ENCODE data around the gene FDX1.

Gene FDX1

DNA sequence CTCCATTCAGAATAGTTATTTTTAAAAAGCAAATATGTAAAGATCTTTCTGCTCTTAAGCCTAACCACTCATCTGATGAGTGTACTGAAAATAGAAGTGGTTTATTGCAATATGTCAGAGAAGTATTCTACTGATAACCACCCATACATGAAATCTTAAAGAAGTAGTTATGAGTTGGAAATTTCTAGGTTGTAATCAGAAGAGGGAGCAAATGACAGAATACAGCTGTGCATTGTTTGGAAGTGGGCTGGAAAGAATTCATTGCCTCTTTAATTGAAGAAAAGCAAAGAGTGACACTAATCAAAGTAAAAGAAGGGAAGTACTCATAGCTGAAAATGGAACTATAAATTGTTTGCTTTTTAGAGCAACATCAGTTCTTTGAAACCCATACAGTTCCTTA is 39.4 kb downstream of the FDX1 start:
- Histone ChIP-seq H3K36me3 (ENCODE audit: insufficient read depth, low read length) (no peaks in the 10 kb centered on the region), H3K9me3 (ENCODE audit: control insufficient read depth, insufficient read depth, low read length) (no peaks in the 10 kb centered on the region), H3K4me1 (ENCODE audit: insufficient read depth, low read length) (peaks cover 9% of the 10 kb centered on the region), H3K9ac (ENCODE audit: low read depth, low read length) (no peak overlapping the region)

DNA sequence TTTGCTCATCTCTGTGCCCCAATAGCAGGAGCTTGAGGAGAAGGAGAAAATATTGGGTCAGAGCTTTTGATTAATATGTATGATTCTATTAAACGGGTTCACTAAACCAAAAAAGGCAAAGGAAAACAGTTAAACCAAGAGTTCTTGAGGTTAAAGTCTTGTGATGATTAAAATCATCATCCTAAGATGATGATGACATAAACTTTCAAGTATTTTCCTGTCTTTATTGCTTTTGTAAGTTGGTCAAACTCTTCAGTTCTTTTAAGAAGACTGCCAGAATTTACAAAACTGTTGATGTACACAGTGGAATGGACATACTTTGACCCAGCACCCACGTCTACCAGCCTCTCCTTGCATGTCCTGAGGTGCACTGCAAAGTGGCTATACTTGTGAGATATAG is 41.0 kb downstream of the FDX1 start:
- Histone ChIP-seq H3K4me1 (ENCODE audit: insufficient read depth, low read length) (peaks cover 14% of the 10 kb centered on the region), H3K9ac (ENCODE audit: low read depth, low read length) (no peak overlapping the region), H3K36me3 (ENCODE audit: insufficient read depth, low read length) (no peaks in the 10 kb centered on the region), H3K9me3 (ENCODE audit: control insufficient read depth, insufficient read depth, low read length) (no peaks in the 10 kb centered on the region)

DNA sequence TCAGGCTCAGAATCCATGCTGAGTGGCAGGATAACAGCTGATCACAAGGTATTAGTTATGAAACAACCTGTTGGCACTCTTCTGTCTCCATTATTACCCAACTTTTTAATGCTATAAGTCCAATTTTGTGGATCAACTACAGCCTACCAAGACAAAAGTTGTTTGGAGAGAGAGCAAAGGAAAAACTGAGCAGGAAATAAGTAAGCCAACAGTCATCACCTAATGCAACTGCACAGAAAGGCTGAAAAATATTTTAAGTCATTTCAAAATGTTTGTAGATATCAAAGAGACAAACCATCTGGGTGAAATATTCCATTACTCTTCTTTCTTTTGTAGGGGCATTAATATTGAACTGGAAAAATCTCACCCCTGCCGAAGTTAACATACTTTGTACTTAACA is 41.6 kb downstream of the FDX1 start:
- no peaks in the 10 kb centered on the region for H3K36me3 ChIP-seq (ENCODE audit: insufficient read depth, low read length)
- H3K4me1 ChIP-seq (ENCODE audit: insufficient read depth, low read length), result peaks cover 14% of the 10 kb centered on the region
- H3K9ac ChIP-seq (ENCODE audit: low read depth, low read length), result no peak overlapping the region
- no peaks in the 10 kb centered on the region for H3K9me3 ChIP-seq (ENCODE audit: control insufficient read depth, insufficient read depth, low read length)

DNA sequence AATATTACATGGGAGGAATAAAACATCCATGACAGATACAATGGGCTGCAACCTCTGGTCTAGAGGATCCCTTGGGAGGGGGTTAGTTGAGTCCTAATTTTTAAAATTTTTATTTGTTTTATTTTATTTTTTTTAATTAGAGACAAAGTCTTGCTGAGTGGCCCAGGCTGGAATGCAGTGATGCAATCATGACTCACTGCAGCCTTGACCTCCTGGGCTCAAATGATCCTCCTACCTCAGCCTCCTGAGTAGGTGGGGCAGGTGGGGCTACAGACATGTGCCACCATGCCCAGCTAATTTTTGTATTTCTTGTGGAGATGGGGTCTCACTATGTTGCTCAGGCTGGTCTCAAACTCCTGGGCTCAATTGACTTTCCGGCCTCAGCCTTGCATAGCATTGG is 43.1 kb downstream of the FDX1 start:
- H3K36me3 ChIP-seq (ENCODE audit: insufficient read depth, low read length), result no peaks in the 10 kb centered on the region
- no peak overlapping the region for H3K9ac ChIP-seq (ENCODE audit: low read depth, low read length)
- H3K9me3 ChIP-seq (ENCODE audit: control insufficient read depth, insufficient read depth, low read length), result no peaks in the 10 kb centered on the region
- peaks cover 14% of the 10 kb centered on the region for H3K4me1 ChIP-seq (ENCODE audit: insufficient read depth, low read length)

DNA sequence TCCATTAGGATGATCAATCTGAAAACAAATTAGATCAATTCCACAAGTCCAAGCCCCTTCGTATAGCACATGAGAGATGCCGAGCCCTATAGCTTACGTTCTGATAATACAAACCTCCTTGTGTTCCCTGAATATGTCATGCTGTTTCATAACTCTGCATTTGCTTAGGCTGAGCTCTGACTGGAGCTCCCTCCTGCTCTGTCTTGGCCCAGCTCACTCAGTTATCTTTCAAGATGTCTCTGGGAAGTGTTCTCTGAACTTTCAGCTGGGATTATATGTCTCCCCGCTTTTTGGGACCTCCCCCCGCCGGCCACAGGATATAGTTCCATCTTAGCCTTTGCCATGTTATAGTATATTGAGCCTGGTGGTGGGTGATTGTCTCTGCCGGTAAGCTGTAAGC is 44.0 kb downstream of the FDX1 start:
- Histone ChIP-seq H3K4me1 (ENCODE audit: insufficient read depth, low read length) (peaks cover 17% of the 10 kb centered on the region), H3K9me3 (ENCODE audit: control insufficient read depth, insufficient read depth, low read length) (no peaks in the 10 kb centered on the region), H3K9ac (ENCODE audit: low read depth, low read length) (no peak overlapping the region), H3K36me3 (ENCODE audit: insufficient read depth, low read length) (no peaks in the 10 kb centered on the region)

DNA sequence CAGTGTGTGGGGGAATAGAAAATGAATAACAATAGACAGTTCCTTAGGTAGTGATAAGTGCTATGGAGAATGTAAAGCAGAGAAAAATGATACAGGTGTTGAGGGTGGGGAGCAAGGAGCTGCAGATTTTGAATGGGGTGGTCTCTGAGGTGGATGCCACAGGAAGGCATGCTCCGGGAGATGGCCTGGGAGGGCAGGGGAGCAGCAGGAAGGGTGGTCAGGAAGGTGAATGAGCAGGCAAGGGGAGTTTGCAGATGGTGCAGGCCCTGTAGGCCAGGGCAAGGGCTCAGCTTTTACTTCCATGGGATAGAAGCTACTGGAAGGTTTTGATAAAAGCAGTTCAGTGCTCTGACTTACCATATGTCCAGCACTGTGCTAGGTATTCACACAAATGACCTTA is 44.8 kb downstream of the FDX1 start:
- no peaks in the 10 kb centered on the region for H3K9me3 ChIP-seq (ENCODE audit: control insufficient read depth, insufficient read depth, low read length)
- no peak overlapping the region for H3K9ac ChIP-seq (ENCODE audit: low read depth, low read length)
- peaks cover 19% of the 10 kb centered on the region for H3K4me1 ChIP-seq (ENCODE audit: insufficient read depth, low read length)
- H3K36me3 ChIP-seq (ENCODE audit: insufficient read depth, low read length), result no peaks in the 10 kb centered on the region

DNA sequence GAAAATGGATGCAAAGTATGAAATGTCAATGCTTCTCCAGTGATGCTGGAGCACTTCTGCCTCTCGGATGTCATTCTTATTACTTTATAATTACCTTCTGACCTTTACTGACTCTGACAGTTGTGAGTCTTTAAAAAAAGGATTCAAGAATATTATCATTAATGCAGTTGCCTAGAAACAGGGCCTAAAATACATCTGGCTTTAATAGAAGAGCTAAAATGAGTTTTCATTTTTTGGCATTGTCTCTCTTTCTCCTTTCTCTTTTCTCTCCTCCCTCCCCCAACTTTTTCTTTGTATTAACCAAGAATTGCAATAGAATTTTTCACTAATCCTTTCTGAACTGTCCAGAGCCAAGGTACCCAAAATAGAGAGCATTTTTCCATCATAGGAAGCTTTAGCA is 45.9 kb downstream of the FDX1 start:
- Histone ChIP-seq H3K36me3 (ENCODE audit: insufficient read depth, low read length) (no peaks in the 10 kb centered on the region), H3K9ac (ENCODE audit: low read depth, low read length) (no peak overlapping the region), H3K9me3 (ENCODE audit: control insufficient read depth, insufficient read depth, low read length) (no peaks in the 10 kb centered on the region), H3K4me1 (ENCODE audit: insufficient read depth, low read length) (peaks cover 19% of the 10 kb centered on the region)

DNA sequence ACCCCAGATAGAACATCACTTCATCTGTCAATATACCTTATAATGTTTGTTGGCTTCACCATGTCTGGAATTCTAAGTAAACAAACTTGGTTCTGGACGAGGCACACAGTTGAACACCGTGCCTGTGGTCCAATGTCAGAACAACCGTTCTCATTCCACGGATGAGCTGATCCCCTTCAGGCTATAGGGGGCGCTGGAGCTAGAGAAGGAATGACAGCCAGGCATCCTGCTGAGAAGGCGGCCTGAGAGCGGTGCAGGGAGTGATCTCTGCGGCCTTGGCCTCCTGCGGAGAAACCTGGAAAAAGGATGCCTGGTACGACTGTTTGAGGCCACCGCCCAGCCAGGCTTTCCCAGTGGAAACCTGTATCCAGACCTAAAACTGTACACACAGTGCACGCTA is 48.7 kb downstream of the FDX1 start:
- Histone ChIP-seq H3K9ac (ENCODE audit: low read depth, low read length) (no peak overlapping the region; the same call in 1 of the 2 replicates), H3K36me3 (ENCODE audit: insufficient read depth, low read length) (no peaks in the 10 kb centered on the region), H3K4me1 (ENCODE audit: insufficient read depth, low read length) (peaks cover 17% of the 10 kb centered on the region), H3K9me3 (ENCODE audit: control insufficient read depth, insufficient read depth, low read length) (no peaks in the 10 kb centered on the region)

DNA sequence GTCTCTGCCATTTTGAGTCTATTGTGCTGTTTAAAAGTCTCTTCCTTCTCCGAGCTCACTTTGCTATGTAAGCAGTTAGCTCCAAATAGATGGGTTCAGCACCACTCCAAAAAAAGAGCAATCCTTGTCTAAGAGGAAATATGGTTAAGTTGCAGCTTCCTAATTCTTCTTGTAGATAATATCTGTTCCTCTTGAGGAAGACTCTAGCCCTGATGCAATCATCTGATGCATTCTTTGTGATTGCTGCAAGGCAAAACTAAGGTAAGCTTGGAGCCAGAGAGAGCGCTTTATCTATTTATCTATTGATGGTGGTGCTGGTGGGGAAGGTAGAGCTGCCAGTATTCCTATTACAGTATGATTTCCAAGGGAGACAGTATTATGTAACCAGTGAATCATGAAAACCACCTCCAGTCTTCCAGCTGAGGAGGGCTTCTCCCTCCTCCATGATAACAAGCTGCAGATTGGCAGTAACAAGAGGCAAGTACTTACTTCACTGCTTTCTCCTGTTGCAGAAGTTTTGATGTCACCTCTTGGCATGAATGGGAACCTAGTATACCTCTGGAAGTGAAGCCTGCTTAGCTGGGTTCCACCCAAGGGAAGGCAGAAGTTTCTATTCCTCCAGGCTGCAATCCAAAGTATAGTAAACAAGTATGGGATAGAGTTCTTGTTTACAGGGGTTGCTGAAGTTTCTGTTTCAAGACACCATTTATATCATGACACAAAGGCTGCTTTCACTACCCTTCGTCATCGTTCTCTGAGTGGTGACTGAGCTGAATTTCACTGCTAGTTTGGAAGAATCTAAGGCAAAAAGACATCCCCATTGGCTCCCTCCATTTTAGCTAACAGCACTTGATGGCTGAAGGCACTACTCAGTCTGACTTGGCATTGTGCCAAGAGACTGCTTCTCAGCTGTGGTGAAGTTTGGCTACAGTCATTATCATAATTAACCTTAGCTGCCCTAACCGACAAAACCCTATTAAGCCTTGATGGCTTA is 49.7 kb downstream of the FDX1 start:
- Histone ChIP-seq H3K36me3 (ENCODE audit: insufficient read depth, low read length) (no peaks in the 10 kb centered on the region), H3K9ac (ENCODE audit: low read depth, low read length) (no peak overlapping the region), H3K9me3 (ENCODE audit: control insufficient read depth, insufficient read depth, low read length) (no peaks in the 10 kb centered on the region), H3K4me1 (ENCODE audit: insufficient read depth, low read length) (peaks cover 7% of the 10 kb centered on the region; the same call in 1 of the 2 replicates)

DNA sequence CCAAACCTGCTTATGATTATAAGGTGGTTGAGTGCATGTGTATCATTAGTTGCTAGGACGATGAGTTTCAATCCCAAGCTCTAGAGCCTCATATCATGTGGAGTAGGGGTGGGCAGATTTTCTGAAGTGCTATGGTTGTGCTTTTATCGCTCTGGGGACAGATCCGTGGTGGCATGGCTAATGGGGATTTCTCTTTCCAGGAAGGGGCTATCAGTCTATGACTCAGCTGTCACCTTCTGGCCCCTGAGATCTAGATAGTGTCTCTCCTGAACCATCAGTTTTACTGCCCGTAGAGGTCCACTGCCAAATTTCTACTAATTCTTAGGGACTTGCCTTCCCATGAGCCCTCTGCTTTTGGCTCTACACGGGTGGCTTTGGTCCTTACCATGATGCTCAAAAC is 51.8 kb downstream of the FDX1 start:
- no peaks in the 10 kb centered on the region for H3K9me3 ChIP-seq (ENCODE audit: control insufficient read depth, insufficient read depth, low read length)
- H3K9ac ChIP-seq (ENCODE audit: low read depth, low read length), result no peak overlapping the region
- H3K36me3 ChIP-seq (ENCODE audit: insufficient read depth, low read length), result no peaks in the 10 kb centered on the region
- H3K4me1 ChIP-seq (ENCODE audit: insufficient read depth, low read length), result peaks cover 5% of the 10 kb centered on the region; the same call in 1 of the 2 replicates

DNA sequence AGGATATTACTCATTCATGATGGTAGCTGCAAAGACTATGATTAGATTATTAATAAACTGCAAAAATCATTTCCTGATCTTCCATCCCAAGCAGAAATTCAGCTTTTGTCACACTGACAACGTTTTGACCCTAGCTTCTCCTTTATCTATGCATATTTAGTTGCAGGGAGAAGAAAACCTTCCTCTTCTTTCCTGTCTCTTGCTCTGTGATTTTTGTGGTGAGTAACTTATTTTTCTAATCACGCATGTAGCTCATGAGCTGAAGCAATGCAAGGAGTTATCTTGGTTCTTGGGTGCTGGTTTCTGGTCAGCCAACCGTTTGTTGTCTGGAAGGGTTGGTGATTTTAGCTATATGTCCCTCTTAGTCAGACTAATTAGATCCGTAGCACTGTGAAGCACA is 56.4 kb downstream of the FDX1 start:
- Histone ChIP-seq H3K9ac (ENCODE audit: low read depth, low read length) (no peak overlapping the region), H3K4me1 (ENCODE audit: insufficient read depth, low read length) (no peaks in the 10 kb centered on the region), H3K9me3 (ENCODE audit: control insufficient read depth, insufficient read depth, low read length) (no peaks in the 10 kb centered on the region), H3K36me3 (ENCODE audit: insufficient read depth, low read length) (no peaks in the 10 kb centered on the region)

DNA sequence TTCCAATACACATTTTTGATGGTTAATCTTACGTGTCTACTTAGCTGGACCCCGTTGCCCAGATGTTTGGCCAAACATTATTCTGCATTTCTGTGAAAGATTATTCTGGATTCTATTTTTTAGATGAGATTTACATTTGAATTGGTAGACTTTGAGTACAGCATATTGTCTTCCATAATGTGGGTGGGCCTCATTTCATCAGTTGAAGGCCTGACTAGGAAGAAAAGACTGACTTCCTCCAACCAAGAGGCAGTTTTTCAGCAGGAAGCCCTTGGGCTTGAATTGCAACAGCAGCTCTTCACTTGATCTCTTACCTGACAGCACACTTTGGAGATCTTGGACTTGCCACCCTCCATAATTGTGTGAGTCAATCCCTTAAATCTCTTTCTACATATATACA is 58.7 kb downstream of the FDX1 start:
- no peaks in the 10 kb centered on the region for H3K36me3 ChIP-seq (ENCODE audit: insufficient read depth, low read length)
- H3K9ac ChIP-seq (ENCODE audit: low read depth, low read length), result no peak overlapping the region
- no peaks in the 10 kb centered on the region for H3K9me3 ChIP-seq (ENCODE audit: control insufficient read depth, insufficient read depth, low read length)
- peaks cover 13% of the 10 kb centered on the region for H3K4me1 ChIP-seq (ENCODE audit: insufficient read depth, low read length)

DNA sequence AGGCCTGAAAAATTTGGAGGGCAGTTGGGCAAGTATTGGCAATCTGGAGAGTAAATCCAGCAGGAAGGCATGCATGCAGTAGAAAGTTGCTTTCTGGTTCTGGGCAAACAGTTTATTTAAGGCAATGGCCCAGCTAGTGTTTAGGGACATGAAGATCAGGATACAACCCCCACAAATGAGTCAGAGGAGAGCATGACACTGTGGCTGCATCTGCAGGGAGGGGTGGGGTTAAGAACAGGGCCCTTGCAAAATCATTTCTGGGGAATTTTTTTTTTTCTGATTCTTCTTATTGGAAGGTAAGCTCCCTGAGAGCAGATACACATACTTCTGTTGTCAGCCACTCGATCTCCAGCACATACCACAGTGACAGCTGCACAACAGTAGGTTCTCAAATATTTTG is 61.1 kb downstream of the FDX1 start:
- Histone ChIP-seq H3K4me1 (ENCODE audit: insufficient read depth, low read length) (peaks cover 13% of the 10 kb centered on the region), H3K36me3 (ENCODE audit: insufficient read depth, low read length) (no peaks in the 10 kb centered on the region), H3K9me3 (ENCODE audit: control insufficient read depth, insufficient read depth, low read length) (peaks cover 2% of the 10 kb centered on the region; the same call in 1 of the 2 replicates), H3K9ac (ENCODE audit: low read depth, low read length) (no peak overlapping the region; the same call in 1 of the 2 replicates)

DNA sequence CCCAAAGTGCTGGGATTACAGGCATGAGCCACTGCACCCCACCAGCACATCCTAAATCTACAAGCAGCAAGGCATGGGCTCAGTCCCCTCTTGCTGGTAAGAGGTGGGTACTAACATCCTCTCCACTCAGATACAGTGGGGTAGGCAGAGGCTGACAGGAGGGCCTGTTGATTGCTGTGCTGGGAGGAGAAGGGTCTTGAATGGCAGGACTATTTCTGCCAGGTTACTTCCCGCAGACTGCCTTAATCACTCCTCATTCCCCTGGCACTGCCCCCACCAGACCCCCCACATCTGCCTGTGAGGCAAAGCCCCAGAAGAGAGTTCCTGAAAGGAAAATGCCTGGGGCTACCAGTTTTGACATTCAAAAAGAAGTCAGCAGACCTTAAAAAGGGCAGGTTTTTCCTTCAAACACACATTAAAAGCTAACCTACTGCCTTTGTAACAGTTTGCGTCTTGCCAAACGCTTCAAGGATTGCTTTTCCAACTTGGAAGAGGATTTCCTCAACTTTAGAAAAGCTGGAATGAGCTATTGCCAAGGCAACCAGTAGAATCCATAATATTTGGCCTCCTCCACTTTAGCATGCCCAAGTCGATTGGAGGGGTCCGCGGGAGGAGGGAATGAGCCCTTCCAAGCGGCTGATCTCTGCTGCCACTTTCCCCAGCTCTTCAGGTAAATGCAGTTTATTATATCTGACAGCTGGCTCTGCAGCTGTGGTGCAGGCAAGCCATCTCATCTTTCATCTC is 62.0 kb downstream of the FDX1 start:
- Histone ChIP-seq H3K9me3 (ENCODE audit: control insufficient read depth, insufficient read depth, low read length) (peaks cover 2% of the 10 kb centered on the region; the same call in 1 of the 2 replicates), H3K9ac (ENCODE audit: low read depth, low read length) (no peak overlapping the region), H3K4me1 (ENCODE audit: insufficient read depth, low read length) (peaks cover 13% of the 10 kb centered on the region), H3K36me3 (ENCODE audit: insufficient read depth, low read length) (no peaks in the 10 kb centered on the region)

DNA sequence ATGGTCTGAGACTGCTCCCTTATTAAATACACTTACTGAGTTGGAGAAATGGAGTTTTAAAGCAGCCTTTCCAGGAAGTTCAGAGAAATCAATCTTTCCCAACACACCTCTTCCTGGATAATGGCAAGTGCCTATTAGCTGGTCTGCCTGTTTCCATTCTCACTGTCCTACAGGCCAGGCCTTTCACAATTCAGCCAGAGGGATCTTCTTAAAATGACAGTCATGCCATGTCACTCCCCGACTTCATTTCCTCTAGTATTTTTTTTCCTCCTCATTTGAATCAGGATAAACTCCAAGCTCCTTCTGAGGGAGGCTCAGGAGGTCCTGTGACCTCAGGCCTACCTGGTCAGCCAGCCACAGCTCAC is 62.6 kb downstream of the FDX1 start:
- Histone ChIP-seq H3K36me3 (ENCODE audit: insufficient read depth, low read length) (no peaks in the 10 kb centered on the region), H3K9me3 (ENCODE audit: control insufficient read depth, insufficient read depth, low read length) (peaks cover 2% of the 10 kb centered on the region; the same call in 1 of the 2 replicates), H3K4me1 (ENCODE audit: insufficient read depth, low read length) (peaks cover 13% of the 10 kb centered on the region), H3K9ac (ENCODE audit: low read depth, low read length) (no peak overlapping the region)
